GM03348 (cell line): ENCODE results near the gene FOXP4.
A peak's percentile ranks its signal among the peaks of the same experiment; 100 is the strongest.

Experiments used
- DNase-seq: peaks from one replicate; pipeline ENCODE4 v3.0.0; 2012; ENCODE audit warnings: low spot score

Gene FOXP4

GRCh38 chr6:41583565-41583964 is 37.4 kb downstream of the FOXP4 start:
- DNase-seq = no peak

GRCh38 chr6:41584205-41584604 is 38.0 kb downstream of the FOXP4 start:
- DNase-seq = no peak

DNA sequence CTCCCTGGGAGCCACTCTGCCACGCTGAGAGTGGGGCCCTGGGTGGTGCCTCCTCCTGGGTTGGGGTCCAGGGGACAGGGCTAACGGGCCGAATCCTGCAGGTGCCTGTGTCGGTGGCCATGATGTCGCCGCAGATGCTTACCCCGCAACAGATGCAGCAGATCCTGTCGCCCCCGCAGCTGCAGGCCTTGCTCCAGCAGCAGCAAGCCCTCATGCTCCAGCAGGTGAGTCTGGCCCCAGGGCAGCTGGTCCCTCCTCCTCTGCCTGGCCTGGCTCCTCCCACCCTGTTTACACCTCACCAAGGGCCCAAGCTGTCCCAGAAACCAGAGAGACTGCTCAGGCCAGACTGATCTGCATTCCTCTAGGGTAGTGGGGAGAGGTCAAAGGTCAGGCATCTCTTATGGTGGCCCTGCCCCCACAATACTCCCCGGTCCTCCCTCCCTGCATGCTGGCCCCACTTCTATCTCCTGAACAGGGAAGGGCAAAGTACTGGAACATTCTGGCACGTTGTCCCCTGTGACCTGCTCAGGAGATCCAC is 38.6 kb downstream of the FOXP4 start:
- DNase-seq = no peak

GRCh38 chr6:41585605-41586004 is 39.4 kb downstream of the FOXP4 start:
- DNase-seq = no peak

GRCh38 chr6:41586252-41587007 is 40.2 kb downstream of the FOXP4 start:
- no peak for DNase-seq

GRCh38 chr6:41587131-41587879 is 41.1 kb downstream of the FOXP4 start:
- DNase-seq = no peak

- no peak for DNase-seq
Measured at GRCh38 chr6:41588111-41588510, 41.9 kb downstream of the FOXP4 start.

- DNase-seq = no peak
Measured at GRCh38 chr6:41589223-41589622, 43.0 kb downstream of the FOXP4 start.

DNA sequence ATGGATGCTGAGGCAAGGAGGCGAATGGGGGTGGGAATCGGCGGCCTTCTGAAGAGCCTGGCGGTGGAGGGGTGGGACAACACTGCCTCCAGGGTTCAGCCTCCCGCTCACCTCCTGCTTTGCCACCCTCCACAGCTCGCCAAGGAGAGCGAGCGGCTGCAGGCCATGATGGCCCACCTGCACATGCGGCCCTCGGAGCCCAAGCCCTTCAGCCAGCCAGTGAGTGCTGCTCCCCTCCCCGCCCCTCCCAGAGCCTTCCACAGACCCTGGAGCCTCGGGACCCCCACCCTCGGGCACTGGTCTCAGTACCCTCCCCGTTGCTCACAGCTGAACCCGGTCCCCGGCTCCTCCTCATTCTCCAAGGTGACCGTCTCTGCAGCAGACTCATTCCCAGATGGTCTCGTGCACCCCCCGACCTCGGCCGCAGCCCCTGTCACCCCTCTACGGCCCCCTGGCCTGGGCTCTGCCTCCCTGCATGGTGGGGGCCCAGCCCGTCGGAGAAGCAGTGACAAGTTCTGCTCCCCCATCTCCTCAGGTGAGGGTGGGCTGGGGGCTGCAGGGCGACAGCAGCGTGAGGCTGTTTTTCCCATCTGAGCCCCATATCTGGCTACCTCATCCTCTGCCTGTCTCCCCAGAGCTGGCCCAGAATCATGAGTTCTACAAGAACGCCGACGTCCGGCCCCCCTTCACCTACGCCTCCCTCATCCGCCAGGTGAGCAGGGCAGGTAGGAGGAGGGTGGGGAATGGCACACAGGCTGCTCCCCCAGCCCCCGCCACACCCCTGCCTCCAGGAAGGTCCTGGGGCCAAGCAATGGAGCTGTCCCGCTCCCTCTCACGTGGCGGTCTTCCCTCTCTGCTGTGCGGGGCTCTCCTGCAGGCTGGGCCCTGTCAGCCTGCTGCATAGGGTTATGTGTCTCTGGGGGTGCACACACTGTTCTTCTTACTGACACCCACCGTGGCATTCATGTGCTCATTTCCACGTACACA is 43.7 kb downstream of the FOXP4 start:
- DNase-seq = no peak

DNA sequence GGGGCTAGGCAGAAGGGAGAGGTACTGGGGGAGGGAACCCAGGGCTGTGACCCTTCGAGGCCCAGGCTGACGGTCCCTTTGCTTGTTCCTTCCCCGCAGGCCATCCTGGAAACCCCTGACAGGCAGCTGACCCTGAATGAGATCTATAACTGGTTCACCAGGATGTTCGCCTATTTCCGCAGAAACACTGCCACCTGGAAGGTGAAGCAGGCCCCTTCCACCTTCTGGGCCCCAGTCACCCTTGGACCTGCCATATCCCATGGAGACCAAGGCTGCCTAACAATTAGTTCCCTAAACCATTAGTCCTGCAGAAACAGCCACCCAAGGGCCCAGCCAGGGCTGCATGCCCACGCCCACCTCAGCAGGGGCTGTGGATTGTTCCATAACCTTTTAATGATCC is 44.9 kb downstream of the FOXP4 start:
- no peak for DNase-seq

GRCh38 chr6:41591859-41592502 is 45.8 kb downstream of the FOXP4 start:
- peak; percentile 92 for DNase-seq

DNA sequence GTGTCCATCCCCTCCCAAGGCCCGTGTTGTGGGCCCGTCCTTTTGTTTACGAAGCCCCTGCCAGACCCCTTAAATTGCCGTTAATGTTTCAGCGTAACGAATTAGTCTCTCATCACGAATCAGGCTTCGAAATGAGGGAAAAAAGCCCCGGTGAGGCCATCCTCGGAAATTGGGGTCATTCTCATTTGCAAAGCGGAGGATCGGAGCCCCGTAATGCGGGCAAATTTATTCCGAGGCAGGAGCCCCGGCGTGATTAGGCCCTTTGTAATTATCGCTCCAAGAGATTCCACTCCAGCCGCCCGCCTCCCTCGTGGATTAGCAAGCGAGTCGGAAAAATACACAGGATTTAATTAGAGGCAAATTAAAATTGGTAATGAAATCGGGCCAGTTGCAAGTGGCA is 47.2 kb downstream of the FOXP4 start:
- no peak for DNase-seq

DNA sequence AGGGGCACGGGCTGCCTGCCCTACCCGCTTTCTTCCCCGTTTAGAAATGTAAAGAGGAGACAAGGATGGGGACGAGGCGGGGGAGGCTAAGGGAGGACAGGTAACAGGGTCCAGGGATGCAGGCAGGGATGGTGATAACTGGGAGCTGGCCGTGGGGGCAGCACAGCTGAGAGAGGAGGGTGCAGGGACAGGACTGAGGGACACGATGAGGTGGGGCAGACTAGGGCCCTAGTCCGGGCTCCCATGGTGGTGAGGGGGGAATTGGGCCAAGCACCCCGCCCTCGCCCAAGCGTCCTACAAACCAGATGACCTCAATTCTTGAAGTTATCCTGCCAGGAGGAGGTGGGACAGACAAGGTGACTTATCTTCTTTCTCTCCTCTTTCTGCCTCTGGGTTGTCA is 47.7 kb downstream of the FOXP4 start:
- DNase-seq = no peak

GRCh38 chr6:41594326-41594725 is 48.1 kb downstream of the FOXP4 start:
- DNase-seq = peak; percentile 90

- no peak for DNase-seq
Measured at GRCh38 chr6:41594766-41595165, 48.6 kb downstream of the FOXP4 start.

- no peak for DNase-seq
Measured at GRCh38 chr6:41595166-41595565, 49.0 kb downstream of the FOXP4 start.

- DNase-seq = no peak
Measured at GRCh38 chr6:41596096-41596685, 50.0 kb downstream of the FOXP4 start.

DNA sequence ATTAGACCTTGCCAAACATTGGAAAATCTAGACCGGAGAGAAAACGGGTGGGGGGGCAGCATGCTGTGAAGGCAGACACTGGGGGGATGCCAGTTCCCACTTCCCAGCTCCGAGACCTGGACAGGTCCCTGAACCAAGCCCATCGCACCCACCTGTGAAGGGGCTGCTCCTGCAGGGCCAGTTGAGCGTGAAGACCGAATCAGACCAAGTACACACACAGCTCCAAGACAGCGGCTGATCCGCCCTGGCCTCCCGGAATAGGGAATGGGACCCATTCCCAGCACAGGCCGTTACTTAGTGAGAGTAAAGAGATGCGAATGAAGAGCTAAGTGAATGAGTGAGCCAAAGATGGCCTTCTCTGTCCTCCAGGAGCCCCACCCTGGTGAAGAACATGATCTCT is 50.6 kb downstream of the FOXP4 start:
- no peak for DNase-seq

DNA sequence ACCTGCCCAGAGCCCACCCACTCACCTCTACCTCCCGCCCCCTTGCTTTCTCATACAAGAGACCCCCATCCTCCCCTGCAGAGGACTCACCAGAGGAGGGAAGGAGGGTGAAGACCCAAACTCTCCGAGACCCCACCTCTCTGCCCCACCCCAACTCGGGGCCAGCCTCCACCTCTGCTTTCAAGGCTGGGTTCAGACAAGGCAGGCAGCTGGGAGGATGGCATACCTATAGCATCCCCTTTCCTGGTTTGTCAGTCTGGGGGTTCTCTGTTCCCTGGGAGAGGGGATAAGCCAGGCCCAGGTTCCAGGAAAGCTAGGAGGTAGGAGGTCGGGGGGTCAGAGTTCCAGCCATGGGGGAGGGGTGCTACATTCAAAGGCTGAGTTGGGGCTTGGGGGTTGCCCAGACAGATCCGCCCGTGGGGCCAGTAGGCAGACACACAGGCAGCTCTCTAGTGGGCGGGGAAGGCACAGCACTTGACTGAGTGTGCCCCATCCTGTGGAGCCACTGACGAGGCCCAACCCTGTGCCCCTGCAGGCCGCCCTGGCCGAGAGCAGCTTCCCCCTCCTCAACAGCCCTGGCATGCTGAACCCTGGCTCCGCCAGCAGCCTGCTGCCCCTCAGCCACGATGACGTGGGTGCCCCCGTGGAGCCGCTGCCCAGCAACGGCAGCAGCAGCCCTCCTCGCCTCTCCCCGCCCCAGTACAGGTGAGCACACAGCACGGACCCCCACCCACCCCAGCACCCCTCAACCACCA is 51.2 kb downstream of the FOXP4 start:
- DNase-seq = no peak

GRCh38 chr6:41598670-41599014 is 52.5 kb downstream of the FOXP4 start:
- DNase-seq = no peak
